Type B pancreatic cell (in vitro differentiated cells): ENCODE results near the gene TMEM179. TPM values are rescaled to one million over a fixed set of nuclear protein-coding genes. Genes with fewer than 3 reads are reported as not detected.

Source experiments
- DNase-seq: peaks from one replicate; pipeline ENCODE4 v3.0.0; 2021; ENCODE audit warnings: mixed read lengths; ENCODE audit not compliant: unreplicated experiment; ENCODE audit errors: extremely low spot score
- H3K27ac Mint-ChIP-seq: 2 replicates; pipeline ENCODE4 v1.8.0; 2021; ENCODE audit warnings: mild to moderate bottlenecking, mixed read lengths
- H3K27me3 Mint-ChIP-seq: 2 replicates; pipeline ENCODE4 v1.8.0; 2021; ENCODE audit warnings: mixed read lengths
- H3K36me3 Mint-ChIP-seq: 2 replicates; pipeline ENCODE4 v1.8.0; 2021; ENCODE audit warnings: mixed read lengths
- H3K4me1 Mint-ChIP-seq: one replicate; pipeline ENCODE4 v1.8.0; 2021; ENCODE audit warnings: mixed read lengths; ENCODE audit not compliant: unreplicated experiment
- H3K4me3 Mint-ChIP-seq: 2 replicates; pipeline ENCODE4 v1.8.0; 2021; ENCODE audit warnings: mild to moderate bottlenecking, mixed read lengths
- H3K9me3 Mint-ChIP-seq: 2 replicates; pipeline ENCODE4 v1.8.0; 2021; ENCODE audit warnings: mixed read lengths
- CTCF ChIP-seq: fragments of 200-600 bp; sonication (generic); conservative IDR thresholded peaks from 2 replicates; pipeline ENCODE4 v1.5.0; 2021; ENCODE audit warnings: antibody characterized with exemption, mild to moderate bottlenecking
- total RNA-seq: library from RNA; stranded (reverse); gene quantifications from 2 replicates; pipeline ENCODE4 v1.2.1, GENCODE V29; 2021; ENCODE audit warnings: low replicate concordance

TMEM179 gene
- total RNA-seq, 1 donor from 2014 or later, result 9.0 TPM

DNA sequence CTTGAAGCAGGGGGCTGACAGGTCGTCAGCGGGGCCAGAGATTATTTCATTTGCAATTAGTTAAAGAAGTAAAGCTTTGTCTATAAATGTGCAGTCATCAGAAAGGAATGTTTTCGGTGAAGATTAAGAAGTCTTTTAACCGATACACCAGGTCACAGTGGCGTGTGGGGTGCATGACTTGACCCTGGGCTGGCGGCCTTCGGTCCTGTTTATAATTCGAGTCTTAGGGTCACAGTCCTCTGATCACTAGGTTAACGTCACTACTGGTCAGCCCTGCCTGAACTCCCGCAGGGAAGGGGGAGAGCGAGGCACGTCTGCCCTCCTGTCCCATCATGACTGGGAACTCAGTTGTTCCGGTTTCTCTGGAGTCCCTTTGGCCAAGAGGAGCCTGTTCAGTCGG lies 30.0 kb downstream of the TMEM179 start:
- H3K27me3 Mint-ChIP-seq, result peaks cover 2% of the 10 kb centered on the region
- no peak for DNase-seq
- H3K27ac Mint-ChIP-seq, result no peak overlapping the region
- TF ChIP-seq CTCF, result no peak
- no peak overlapping the region for H3K4me3 Mint-ChIP-seq
- H3K4me1 Mint-ChIP-seq, result peaks cover 11% of the 10 kb centered on the region
- H3K9me3 Mint-ChIP-seq, result no peaks in the 10 kb centered on the region
- H3K36me3 Mint-ChIP-seq, result no peaks in the 10 kb centered on the region

GRCh38 chr14:104573930-104574329 lies 30.6 kb downstream of the TMEM179 start:
- peaks cover 7% of the 10 kb centered on the region for H3K27me3 Mint-ChIP-seq
- no peaks in the 10 kb centered on the region for H3K9me3 Mint-ChIP-seq
- DNase-seq, result no peak
- H3K27ac Mint-ChIP-seq, result no peak overlapping the region
- no peak overlapping the region for H3K4me3 Mint-ChIP-seq
- no peaks in the 10 kb centered on the region for H3K36me3 Mint-ChIP-seq
- TF ChIP-seq CTCF, result no peak
- peaks cover 15% of the 10 kb centered on the region for H3K4me1 Mint-ChIP-seq

DNA sequence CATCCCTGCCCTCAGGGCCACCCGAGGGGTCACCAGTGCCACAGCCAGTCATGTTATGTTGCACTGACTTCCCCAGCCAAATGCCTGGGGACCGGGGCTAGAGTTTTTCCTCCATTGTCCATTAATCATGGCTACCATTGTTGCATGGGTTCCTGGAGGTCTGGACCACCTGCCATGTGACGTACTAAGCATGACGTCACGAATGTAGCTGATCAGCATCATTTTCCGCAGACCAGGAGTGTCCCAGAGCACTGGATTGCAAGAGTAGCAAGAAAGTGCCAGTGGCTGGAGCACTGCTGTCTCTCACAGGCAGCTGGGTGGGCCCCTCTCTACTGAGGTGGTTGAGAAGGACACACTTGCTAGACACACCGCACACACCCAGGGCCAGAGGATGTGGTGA lies 31.9 kb downstream of the TMEM179 start:
- Mint-ChIP-seq H3K36me3 (no peaks in the 10 kb centered on the region), H3K27me3 (peaks cover 7% of the 10 kb centered on the region), H3K27ac (no peak overlapping the region), H3K4me3 (no peak overlapping the region), H3K4me1 (peaks cover 15% of the 10 kb centered on the region), H3K9me3 (no peaks in the 10 kb centered on the region)
- TF ChIP-seq CTCF, result no peak
- DNase-seq, result no peak

DNA sequence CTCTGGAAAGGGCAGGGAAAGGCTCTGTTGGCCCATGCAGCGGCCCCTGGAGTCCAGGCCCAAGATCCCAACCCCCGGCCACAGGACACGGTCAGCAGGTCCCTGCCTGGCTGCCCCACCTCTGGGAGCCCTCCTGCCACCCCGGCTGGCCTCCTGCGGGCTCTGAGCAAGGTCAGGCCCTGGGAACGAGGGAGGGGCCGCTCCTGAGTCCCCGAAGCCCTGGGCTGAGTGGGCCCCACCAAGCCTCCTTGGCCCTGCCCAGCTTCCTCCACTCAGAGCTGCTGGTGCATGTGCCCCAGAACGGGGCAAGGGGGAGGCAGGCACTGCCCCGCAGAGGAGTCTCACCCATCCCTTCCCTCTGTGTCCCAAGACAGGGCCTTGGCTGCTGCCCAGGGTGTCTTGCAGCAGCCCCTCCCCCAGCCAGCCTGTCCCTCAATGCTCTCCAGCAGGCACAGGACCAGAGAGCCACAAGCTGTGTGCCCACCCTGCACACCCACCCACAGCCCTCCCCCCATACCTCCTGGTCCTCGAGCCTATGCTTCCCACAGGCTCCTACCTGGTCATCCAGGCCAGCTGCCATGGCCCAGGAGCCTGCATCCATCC lies 32.4 kb downstream of the TMEM179 start:
- H3K4me1 Mint-ChIP-seq, result peaks cover 18% of the 10 kb centered on the region
- H3K36me3 Mint-ChIP-seq, result no peaks in the 10 kb centered on the region
- peaks cover 7% of the 10 kb centered on the region for H3K27me3 Mint-ChIP-seq
- H3K9me3 Mint-ChIP-seq, result no peaks in the 10 kb centered on the region
- no peak for DNase-seq
- no peak for TF ChIP-seq CTCF
- no peak overlapping the region for H3K4me3 Mint-ChIP-seq
- H3K27ac Mint-ChIP-seq, result no peak overlapping the region

DNA sequence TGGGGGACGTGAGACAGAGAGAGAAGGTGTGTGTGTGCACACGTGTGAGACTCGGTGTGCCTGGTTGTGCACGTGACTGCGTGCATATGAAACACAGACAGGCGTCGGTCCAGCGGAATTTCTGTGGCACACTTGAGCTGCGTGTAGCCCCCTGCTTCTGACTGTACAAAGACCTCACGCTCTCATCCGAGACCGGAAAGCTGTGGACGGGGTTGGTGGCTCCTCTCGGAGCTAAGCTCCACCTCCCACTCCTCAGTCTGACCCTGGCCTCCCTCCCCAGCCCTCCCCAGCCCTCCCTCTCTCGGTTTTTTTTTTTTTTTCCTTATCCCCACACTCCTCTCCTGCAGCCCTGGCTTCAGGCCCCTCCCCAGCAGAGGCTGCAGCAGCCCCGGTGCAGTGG lies 33.3 kb downstream of the TMEM179 start:
- no peak overlapping the region for H3K27ac Mint-ChIP-seq
- no peak for TF ChIP-seq CTCF
- no peaks in the 10 kb centered on the region for H3K9me3 Mint-ChIP-seq
- H3K27me3 Mint-ChIP-seq, result peaks cover 7% of the 10 kb centered on the region
- no peak for DNase-seq
- no peak overlapping the region for H3K4me3 Mint-ChIP-seq
- H3K4me1 Mint-ChIP-seq, result peaks cover 18% of the 10 kb centered on the region
- no peaks in the 10 kb centered on the region for H3K36me3 Mint-ChIP-seq

GRCh38 chr14:104569435-104569834 lies 35.1 kb downstream of the TMEM179 start:
- Mint-ChIP-seq H3K4me3 (no peak overlapping the region), H3K4me1 (peaks cover 15% of the 10 kb centered on the region), H3K27ac (no peak overlapping the region), H3K36me3 (no peaks in the 10 kb centered on the region), H3K27me3 (peaks cover 10% of the 10 kb centered on the region), H3K9me3 (no peaks in the 10 kb centered on the region)
- no peak for TF ChIP-seq CTCF
- no peak for DNase-seq
